Loucy (cell line): ENCODE data around the gene RPP14.

Experiments used
- H2AFZ ChIP-seq: fragments of 200-600 bp; sonication (generic); 2 replicates; pipeline ENCODE4 v1.6.0; 2016; ENCODE audit warnings: antibody characterized with exemption, mild to moderate bottlenecking, low read length, moderate library complexity
- H3F3A ChIP-seq: fragments of 200-600 bp; 2 replicates; pipeline ENCODE4 v1.6.0; 2016; ENCODE audit warnings: antibody characterized with exemption, low read depth, mild to moderate bottlenecking
- H3K27me3 ChIP-seq: fragments of 200-600 bp; sonication (generic); 2 replicates; pipeline ENCODE4 v1.6.1; 2014; ENCODE audit warnings: low read length, mild to moderate bottlenecking; ENCODE audit not compliant: insufficient read depth, poor library complexity, severe bottlenecking
- H3K36me3 ChIP-seq: fragments of 200-600 bp; sonication (generic); 2 replicates; pipeline ENCODE4 v1.6.1; 2016; ENCODE audit warnings: low read length; ENCODE audit not compliant: insufficient read depth
- H3K4me1 ChIP-seq: fragments of 200-600 bp; sonication (generic); 2 replicates; pipeline ENCODE4 v1.5.1; 2014; ENCODE audit warnings: low read length, mild to moderate bottlenecking; ENCODE audit not compliant: insufficient read depth, poor library complexity, severe bottlenecking
- H3K4me2 ChIP-seq: fragments of 200-600 bp; sonication (generic); 2 replicates; pipeline ENCODE4 v1.6.0; 2014; ENCODE audit warnings: antibody characterized with exemption, low read length, low read depth, mild to moderate bottlenecking; ENCODE audit not compliant: poor library complexity, severe bottlenecking
- H3K4me3 ChIP-seq: fragments of 200-600 bp; sonication (generic); 2 replicates; pipeline ENCODE4 v1.5.1; 2014; ENCODE audit warnings: low read length, mild to moderate bottlenecking, mixed read lengths; ENCODE audit not compliant: poor library complexity, severe bottlenecking
- H3K79me2 ChIP-seq: fragments of 200-600 bp; sonication (generic); 2 replicates; pipeline ENCODE4 v1.6.1; 2014; ENCODE audit warnings: low read length; ENCODE audit not compliant: insufficient read depth
- H3K9ac ChIP-seq: fragments of 200-600 bp; sonication (generic); 2 replicates; pipeline ENCODE4 v1.6.0; 2014; ENCODE audit warnings: mild to moderate bottlenecking, low read depth, low read length, moderate library complexity; ENCODE audit not compliant: poor library complexity, severe bottlenecking
- H3K9me2 ChIP-seq: fragments of 200-600 bp; sonication (generic); replicated peaks from 2 replicates; pipeline ENCODE4 v1.6.1; 2016; ENCODE audit warnings: low read depth, low read length, mixed read lengths
- H3K9me3 ChIP-seq: fragments of 200-600 bp; sonication (generic); 2 replicates; pipeline ENCODE4 v1.6.1; 2014; ENCODE audit warnings: mild to moderate bottlenecking, antibody characterized with exemption, low read length, low read depth; ENCODE audit not compliant: insufficient read depth
- H4K20me1 ChIP-seq: fragments of 200-600 bp; sonication (generic); 2 replicates; pipeline ENCODE4 v1.6.0; 2014; ENCODE audit warnings: antibody characterized with exemption, low read length, mild to moderate bottlenecking; ENCODE audit not compliant: insufficient read depth, poor library complexity, severe bottlenecking
- CTCF ChIP-seq: fragments of 200-600 bp; sonication (generic); conservative IDR thresholded peaks from 2 replicates; pipeline ENCODE4 v1.5.1; 2014; ENCODE audit warnings: mild to moderate bottlenecking, antibody characterized with exemption, low read length
- EZH2phosphoT487 ChIP-seq: fragments of 200-600 bp; IDR thresholded peaks from 2 replicates; pipeline ENCODE4 v1.6.1; 2018; ENCODE audit warnings: antibody characterized with exemption, mild to moderate bottlenecking, moderate library complexity, borderline replicate concordance

Gene RPP14

GRCh38 chr3:58260261-58260731 lies 45.7 kb upstream of the RPP14 start:
- Histone ChIP-seq H3K36me3 (peaks cover 2% of the 10 kb centered on the region; the same call in 1 of the 2 replicates), H3K4me1 (no peaks in the 10 kb centered on the region), H3K4me3 (no peak overlapping the region), H3K9ac (no peak overlapping the region), H3K79me2 (no peaks in the 10 kb centered on the region), H2AFZ (no peak overlapping the region), H3K9me3 (no peaks in the 10 kb centered on the region), H3F3A (no peaks in the 10 kb centered on the region), H3K27me3 (no peaks in the 10 kb centered on the region), H4K20me1 (no peaks in the 10 kb centered on the region), H3K9me2 (no peaks in the 10 kb centered on the region), H3K4me2 (no peak overlapping the region)
- TF ChIP-seq CTCF = no peak
- no peak for TF ChIP-seq EZH2phosphoT487

GRCh38 chr3:58260733-58261132 lies 45.3 kb upstream of the RPP14 start:
- Histone ChIP-seq H3K4me2 (no peak overlapping the region), H4K20me1 (no peaks in the 10 kb centered on the region), H3K4me3 (no peak overlapping the region), H2AFZ (no peak overlapping the region), H3K79me2 (no peaks in the 10 kb centered on the region), H3K9me2 (no peaks in the 10 kb centered on the region), H3K27me3 (no peaks in the 10 kb centered on the region), H3K9ac (no peak overlapping the region), H3F3A (no peaks in the 10 kb centered on the region), H3K4me1 (no peaks in the 10 kb centered on the region), H3K36me3 (peaks cover 2% of the 10 kb centered on the region; the same call in 1 of the 2 replicates), H3K9me3 (no peaks in the 10 kb centered on the region)
- no peak for TF ChIP-seq EZH2phosphoT487
- TF ChIP-seq CTCF = no peak

- Histone ChIP-seq H3K4me3 (no peak overlapping the region), H3K79me2 (no peaks in the 10 kb centered on the region), H3K27me3 (no peaks in the 10 kb centered on the region), H4K20me1 (no peaks in the 10 kb centered on the region), H3K4me2 (no peak overlapping the region), H3K9ac (no peak overlapping the region), H3K9me2 (no peaks in the 10 kb centered on the region), H3K36me3 (peaks cover 2% of the 10 kb centered on the region; the same call in 1 of the 2 replicates), H3K4me1 (no peaks in the 10 kb centered on the region), H3K9me3 (no peaks in the 10 kb centered on the region), H3F3A (no peaks in the 10 kb centered on the region), H2AFZ (no peak overlapping the region)
- TF ChIP-seq CTCF (no peak), EZH2phosphoT487 (no peak)
Observed at GRCh38 chr3:58261954-58262666, 43.9 kb upstream of the RPP14 start.
